GM23248 (cell line): ENCODE results near the gene STK40.

Source experiments
- EZH2 ChIP-seq: fragments of 200-600 bp; sonication (generic); IDR thresholded peaks from 2 replicates; pipeline ENCODE4 v1.6.1; 2018; ENCODE audit warnings: antibody characterized with exemption, mild to moderate bottlenecking; ENCODE audit not compliant: insufficient read depth, poor library complexity, severe bottlenecking
- EZH2phosphoT487 ChIP-seq: fragments of 200-600 bp; sonication (generic); IDR thresholded peaks from 2 replicates; pipeline ENCODE4 v1.6.1; 2018; ENCODE audit warnings: antibody characterized with exemption, moderate library complexity, mild to moderate bottlenecking, low read depth; ENCODE audit not compliant: insufficient read depth

- no peak for TF ChIP-seq EZH2
- TF ChIP-seq EZH2phosphoT487 = no peak
These were observed 15.3 kb upstream of the STK40 start for GRCh38 chr1:36400825-36401601.
